ENCODE data around the gene PPP1R12A.

PPP1R12A gene

GRCh38 chr12:79766705-79767464 lies 168.0 kb downstream of the PPP1R12A start:
- no peak for DNase-seq (ENCODE audit: low read depth)

GRCh38 chr12:79765157-79765556 lies 169.7 kb downstream of the PPP1R12A start:
- no peak for DNase-seq (ENCODE audit: low read depth)

GRCh38 chr12:79764641-79765040 lies 170.3 kb downstream of the PPP1R12A start:
- DNase-seq (ENCODE audit: low read depth), result no peak

GRCh38 chr12:79763766-79764452 lies 171.0 kb downstream of the PPP1R12A start:
- no peak for DNase-seq (ENCODE audit: low read depth)

DNA sequence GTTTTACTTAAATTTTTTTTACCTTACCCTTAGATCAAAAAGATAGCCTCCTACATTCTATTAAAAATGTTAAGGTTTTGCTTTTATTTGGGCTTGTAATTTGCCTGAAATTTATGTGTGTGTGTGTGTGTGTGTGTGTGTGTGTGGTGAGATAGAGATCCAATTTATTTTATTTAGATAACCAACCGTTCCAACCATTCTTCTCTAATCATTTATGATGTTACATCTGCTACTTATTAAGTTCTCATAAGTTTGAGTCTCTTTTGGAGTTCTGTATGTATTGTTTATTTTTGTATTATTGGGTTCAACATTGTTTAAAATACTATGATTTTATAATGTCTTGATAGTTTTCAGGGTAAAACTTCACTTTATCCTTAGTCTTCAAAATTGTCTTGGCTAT lies 173.6 kb downstream of the PPP1R12A start:
- DNase-seq (ENCODE audit: low read depth), result no peak

- no peak for DNase-seq (ENCODE audit: low read depth)
These were observed 187.6 kb downstream of the PPP1R12A start for GRCh38 chr12:79747274-79747673.

DNA sequence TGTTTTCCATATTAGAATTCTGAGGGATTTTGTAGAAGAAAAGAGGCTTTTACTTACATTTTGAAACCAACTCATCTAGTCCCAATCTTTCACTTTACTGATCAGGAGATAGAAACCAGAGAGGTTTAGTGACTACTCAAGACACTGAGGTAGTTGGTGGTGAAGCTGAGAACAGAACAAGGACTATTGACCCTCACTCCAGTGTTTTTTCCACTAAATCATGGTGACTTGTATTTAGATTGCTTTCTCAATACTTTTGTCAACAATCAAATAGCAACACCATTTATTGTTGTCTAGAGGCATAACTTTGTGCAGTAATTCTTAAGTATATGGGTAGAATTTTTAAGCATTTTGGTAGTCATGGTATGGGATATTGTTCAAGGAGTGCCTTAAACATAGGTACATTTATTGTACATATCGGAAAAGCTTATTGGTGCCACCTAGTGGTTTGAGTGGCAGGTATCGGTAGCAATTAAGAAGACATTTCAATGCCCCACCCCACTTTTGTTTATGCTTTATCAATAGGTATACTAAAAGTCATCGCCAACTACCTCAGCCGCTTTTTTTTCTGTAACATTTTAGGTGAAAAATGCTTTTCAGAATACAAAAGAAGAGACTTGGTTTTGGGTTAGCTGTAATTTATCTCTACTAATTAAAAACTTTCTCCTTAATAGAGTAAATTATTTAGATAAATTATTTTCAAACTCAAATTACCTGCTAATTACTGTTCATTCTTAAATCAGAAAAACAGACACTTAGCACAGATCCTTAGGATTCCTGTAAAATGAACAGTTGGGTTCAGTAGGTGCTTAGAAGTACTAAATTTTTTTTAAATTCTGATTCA lies 196.8 kb downstream of the PPP1R12A start:
- peak; percentile 10 for DNase-seq (ENCODE audit: low read depth)

DNA sequence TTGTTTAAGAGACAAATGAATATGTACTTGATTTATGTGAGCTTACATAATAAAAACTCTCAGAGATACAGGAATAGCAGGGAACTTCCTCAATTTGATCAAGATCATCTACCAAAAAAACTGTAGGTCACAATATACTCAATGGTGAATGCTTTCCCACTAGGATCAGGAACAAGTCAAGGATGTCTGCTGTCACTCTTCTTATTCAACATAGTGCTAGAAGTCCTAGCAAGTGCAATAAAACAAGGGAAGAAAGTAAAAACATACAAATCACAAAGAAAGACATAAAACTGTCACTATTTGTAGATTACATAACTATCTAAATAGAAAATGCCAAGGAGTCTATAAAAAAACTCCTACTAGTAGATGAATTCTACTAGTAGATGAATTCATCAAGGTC lies 202.3 kb downstream of the PPP1R12A start:
- no peak for DNase-seq (ENCODE audit: low read depth)

GRCh38 chr12:79725987-79726386 lies 208.9 kb downstream of the PPP1R12A start:
- DNase-seq (ENCODE audit: low read depth), result no peak
